Neural progenitor cell (in vitro differentiated cells): Measurements from ENCODE around the gene PATE4.
A peak's percentile ranks its signal among the peaks of the same experiment; 100 is the strongest.

ENCODE experiments used
- EZH2 ChIP-seq: fragments of 200-600 bp; sonication (generic); IDR thresholded peaks from 2 replicates; pipeline ENCODE4 v1.6.1; 2017; ENCODE audit warnings: antibody characterized with exemption, mild to moderate bottlenecking, moderate library complexity
- TF ChIP-seq, protein P1 (sequence below): fragments of 200-600 bp; sonication (generic); IDR thresholded peaks from 2 replicates; pipeline ENCODE4 v1.5.1; 2017; ENCODE audit warnings: antibody characterized with exemption, mild to moderate bottlenecking

- TF ChIP-seq, protein P1, sequence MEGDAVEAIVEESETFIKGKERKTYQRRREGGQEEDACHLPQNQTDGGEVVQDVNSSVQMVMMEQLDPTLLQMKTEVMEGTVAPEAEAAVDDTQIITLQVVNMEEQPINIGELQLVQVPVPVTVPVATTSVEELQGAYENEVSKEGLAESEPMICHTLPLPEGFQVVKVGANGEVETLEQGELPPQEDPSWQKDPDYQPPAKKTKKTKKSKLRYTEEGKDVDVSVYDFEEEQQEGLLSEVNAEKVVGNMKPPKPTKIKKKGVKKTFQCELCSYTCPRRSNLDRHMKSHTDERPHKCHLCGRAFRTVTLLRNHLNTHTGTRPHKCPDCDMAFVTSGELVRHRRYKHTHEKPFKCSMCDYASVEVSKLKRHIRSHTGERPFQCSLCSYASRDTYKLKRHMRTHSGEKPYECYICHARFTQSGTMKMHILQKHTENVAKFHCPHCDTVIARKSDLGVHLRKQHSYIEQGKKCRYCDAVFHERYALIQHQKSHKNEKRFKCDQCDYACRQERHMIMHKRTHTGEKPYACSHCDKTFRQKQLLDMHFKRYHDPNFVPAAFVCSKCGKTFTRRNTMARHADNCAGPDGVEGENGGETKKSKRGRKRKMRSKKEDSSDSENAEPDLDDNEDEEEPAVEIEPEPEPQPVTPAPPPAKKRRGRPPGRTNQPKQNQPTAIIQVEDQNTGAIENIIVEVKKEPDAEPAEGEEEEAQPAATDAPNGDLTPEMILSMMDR: peak; percentile 26
- peak; percentile 59 for TF ChIP-seq EZH2
Measured at GRCh38 chr11:125887373-125888324, 54.5 kb downstream of the PATE4 start, which contains the start of gene HYLS1.
